H1 (cell line): Measurements from ENCODE around the gene SIGLEC15. TPM values are rescaled to one million over a fixed set of nuclear protein-coding genes. Genes with fewer than 3 reads are reported as not detected.

Experiments
- CTCF ChIA-PET: fragments of 300-600 bp; sonication (Branson Sonifier 250); formaldehyde crosslinking; loops from one replicate; lab custom pipeline; 2021; ENCODE audit not compliant: partially characterized antibody; lab: Charles Lee
- POLR2A ChIA-PET: fragments of 300-600 bp; sonication (Branson Sonifier 250); formaldehyde crosslinking; loops from one replicate; lab custom pipeline; 2021; ENCODE audit warnings: inconsistent platforms; ENCODE audit not compliant: partially characterized antibody; lab: Charles Lee
- DNase-seq, 2 experiments: peaks; one replicate each; pipeline versions ENCODE4 v3.0.0 to v3.0.0-alpha.2; 2010 to 2022; ENCODE audit warnings: low spot score in 2 of 2, low read depth in 1 of 2, mixed read lengths in 1 of 2
- FAIRE-seq: peaks from 2 replicates; lab custom pipeline; 2011; peaks lifted over from hg19 to GRCh38; lab: Jason Lieb, UNC
- H2AFZ ChIP-seq: 2 replicates; pipeline ENCODE4 v1.8.1; 2012; ENCODE audit warnings: low read length, inconsistent platforms
- H2AK5ac ChIP-seq: 2 replicates; pipeline ENCODE4 v1.6.1; 2013; ENCODE audit warnings: low read depth, low read length
- H2BK120ac ChIP-seq: replicated peaks from 2 replicates; pipeline ENCODE3; 2013; ENCODE audit warnings: low read depth, low read length, inconsistent platforms
- H2BK12ac ChIP-seq: 2 replicates; pipeline ENCODE4 v1.6.1; 2013; ENCODE audit warnings: low read depth, low read length
- H2BK15ac ChIP-seq: 2 replicates; pipeline ENCODE4 v1.6.1; 2013; ENCODE audit warnings: low read length
- H2BK20ac ChIP-seq: 2 replicates; pipeline ENCODE4 v1.6.1; 2013; ENCODE audit warnings: low read length
- H2BK5ac ChIP-seq: 2 replicates; pipeline ENCODE4 v1.6.1; 2013; ENCODE audit warnings: low read depth, low read length
- H3K14ac ChIP-seq: 2 replicates; pipeline ENCODE4 v1.6.1; 2013; ENCODE audit warnings: inconsistent platforms; ENCODE audit not compliant: insufficient read length
- H3K18ac ChIP-seq: 2 replicates; pipeline ENCODE4 v1.6.1; 2013; ENCODE audit warnings: low read length; ENCODE audit errors: extremely low read depth
- H3K23ac ChIP-seq: 2 replicates; pipeline ENCODE4 v1.6.1; 2013; ENCODE audit warnings: inconsistent platforms; ENCODE audit not compliant: insufficient read length
- H3K23me2 ChIP-seq: 2 replicates; pipeline ENCODE4 v1.6.1; 2013; ENCODE audit warnings: low read depth, low read length
- H3K27ac ChIP-seq: 2 replicates; pipeline ENCODE4 v1.6.1; 2011; ENCODE audit warnings: low read depth, low read length, inconsistent platforms
- H3K27me3 ChIP-seq, 4 experiments: replicated peaks in 1 of 4; 1 replicate in 1 of 4; 2 replicates in 3 of 4; pipeline versions ENCODE4 v1.6.1 to v1.8.1; 2011 to 2013; ENCODE audit warnings: low read length in 3 of 4, mild to moderate bottlenecking in 3 of 4, inconsistent platforms in 2 of 4, mixed read lengths in 2 of 4, moderate library complexity in 1 of 4; ENCODE audit not compliant: control insufficient read depth in 3 of 4, insufficient read depth in 3 of 4; ENCODE audit errors: extremely low read depth in 1 of 4
- H3K36me3 ChIP-seq, 4 experiments: 2 replicates each; pipeline versions ENCODE4 v1.6.1 to v1.8.1; 2011 to 2013; ENCODE audit warnings: mild to moderate bottlenecking in 4 of 4, low read length in 3 of 4, moderate library complexity in 2 of 4, control low read depth in 1 of 4, inconsistent platforms in 1 of 4; ENCODE audit not compliant: insufficient read depth in 4 of 4, control insufficient read depth in 2 of 4
- H3K4ac ChIP-seq: replicated peaks from 2 replicates; pipeline ENCODE3; 2013; ENCODE audit warnings: low read length, low read depth, mixed read lengths, inconsistent platforms; ENCODE audit not compliant: insufficient read length
- H3K4me1 ChIP-seq, 4 experiments: replicated peaks in 1 of 4; 1 replicate in 1 of 4; 2 replicates in 3 of 4; pipeline versions ENCODE4 v1.6.1 to v1.8.1; 2011 to 2013; ENCODE audit warnings: low read length in 3 of 4, inconsistent platforms in 2 of 4, mixed read lengths in 1 of 4; ENCODE audit not compliant: insufficient read depth in 4 of 4, control insufficient read depth in 3 of 4
- H3K4me2 ChIP-seq, 2 experiments: 2 replicates each; pipeline versions ENCODE4 v1.6.1 to v1.8.1; 2011 to 2013; ENCODE audit warnings: low read depth in 2 of 2, low read length in 2 of 2, control low read depth in 1 of 2, inconsistent platforms in 1 of 2, mild to moderate bottlenecking in 1 of 2; ENCODE audit not compliant: insufficient read depth in 1 of 2
- H3K4me3 ChIP-seq, 4 experiments: fragments of 200-600, 300-600 bp in 1 of 4; sonication (generic), shearing (Covaris generic), sonication (Bioruptor Twin) in 1 of 4; 2 replicates each; pipeline versions ENCODE4 v1.5.1 to v1.8.1; 2011 to 2016; ENCODE audit warnings: low read length in 4 of 4, low read depth in 3 of 4, control low read depth in 2 of 4, inconsistent platforms in 2 of 4, mild to moderate bottlenecking in 2 of 4, mixed read lengths in 1 of 4, moderate library complexity in 1 of 4; ENCODE audit not compliant: insufficient read depth in 2 of 4; ENCODE audit errors: extremely low read depth in 1 of 4
- H3K56ac ChIP-seq: replicated peaks from 2 replicates; pipeline ENCODE3; 2013; ENCODE audit warnings: low read depth, mild to moderate bottlenecking, mixed read lengths, low read length, inconsistent platforms; ENCODE audit not compliant: insufficient read length
- H3K79me1 ChIP-seq: 2 replicates; pipeline ENCODE4 v1.6.1; 2013; ENCODE audit warnings: low read depth, low read length, control low read depth
- H3K79me2 ChIP-seq, 2 experiments: 2 replicates each; pipeline versions ENCODE4 v1.6.1 to v1.8.1; 2012 to 2013; ENCODE audit warnings: low read length in 2 of 2, mild to moderate bottlenecking in 2 of 2, inconsistent platforms in 1 of 2; ENCODE audit not compliant: insufficient read depth in 2 of 2, control insufficient read depth in 1 of 2
- H3K9ac ChIP-seq, 4 experiments: replicated peaks in 1 of 4; 1 replicate in 1 of 4; 2 replicates in 3 of 4; pipeline versions ENCODE4 v1.6.1 to v1.8.1; 2011 to 2013; ENCODE audit warnings: low read depth in 3 of 4, low read length in 3 of 4, control low read depth in 2 of 4, mild to moderate bottlenecking in 2 of 4, moderate library complexity in 2 of 4, inconsistent platforms in 1 of 4; ENCODE audit errors: extremely low read depth in 1 of 4
- H3K9me3 ChIP-seq, 2 experiments: 2 replicates each; pipeline versions ENCODE4 v1.6.1 to v1.8.1; 2012 to 2013; ENCODE audit warnings: mild to moderate bottlenecking in 2 of 2, moderate library complexity in 2 of 2, control low read depth in 1 of 2, inconsistent platforms in 1 of 2, low read depth in 1 of 2, low read length in 1 of 2, mixed read lengths in 1 of 2; ENCODE audit not compliant: insufficient read depth in 2 of 2
- H4K20me1 ChIP-seq, 2 experiments: replicated peaks in 1 of 2; 2 replicates each; pipeline versions ENCODE3 to v1.8.1; 2011 to 2013; ENCODE audit warnings: inconsistent platforms in 2 of 2, low read length in 2 of 2, mild to moderate bottlenecking in 1 of 2; ENCODE audit not compliant: insufficient read depth in 2 of 2, control insufficient read depth in 1 of 2
- H4K5ac ChIP-seq: 2 replicates; pipeline ENCODE4 v1.6.1; 2013; ENCODE audit warnings: low read length, low read depth, mixed read lengths, inconsistent platforms; ENCODE audit not compliant: insufficient read length
- H4K8ac ChIP-seq: 2 replicates; pipeline ENCODE4 v1.8.0; 2013; ENCODE audit warnings: mild to moderate bottlenecking, moderate library complexity, low read length, inconsistent platforms; ENCODE audit not compliant: insufficient read depth; ENCODE audit errors: extremely low read depth
- H4K91ac ChIP-seq: replicated peaks from 2 replicates; pipeline ENCODE3; 2013; ENCODE audit warnings: low read length, mixed read lengths, inconsistent platforms; ENCODE audit not compliant: insufficient read length
- JUN ChIP-seq: IDR thresholded peaks from 2 replicates; pipeline ENCODE4 v1.6.1; 2011; ENCODE audit warnings: low read depth, mild to moderate bottlenecking, improper control_type of control experiment, low read length
- KDM4A ChIP-seq: IDR thresholded peaks from one replicate; pipeline ENCODE4 v1.7.1; 2012; ENCODE audit warnings: low read depth, mild to moderate bottlenecking, moderate library complexity, low read length, inconsistent platforms; ENCODE audit not compliant: severe bottlenecking
- MAX ChIP-seq: IDR thresholded peaks from 2 replicates; pipeline ENCODE4 v1.6.1; 2012; ENCODE audit warnings: inconsistent platforms
- POLR2AphosphoS5 ChIP-seq: IDR thresholded peaks from 2 replicates; pipeline ENCODE4 v1.6.1; 2011; ENCODE audit warnings: low read depth, low read length
- POU5F1 ChIP-seq: IDR thresholded peaks from 2 replicates; pipeline ENCODE4 v1.6.1; 2011; ENCODE audit warnings: low read depth, mild to moderate bottlenecking, low read length, moderate library complexity
- SP1 ChIP-seq: IDR thresholded peaks from 2 replicates; pipeline ENCODE4 v1.6.1; 2011; ENCODE audit warnings: low read depth, low read length
- TAF7 ChIP-seq: optimal IDR thresholded peaks from 2 replicates; pipeline ENCODE3; 2011; ENCODE audit warnings: low read depth, mild to moderate bottlenecking, inconsistent platforms, low read length, moderate library complexity, borderline replicate concordance
- USF2 ChIP-seq: IDR thresholded peaks from 2 replicates; pipeline ENCODE4 v1.6.1; 2011; ENCODE audit warnings: low read length, improper control_type of control experiment
- ZNF274 ChIP-seq: IDR thresholded peaks from 2 replicates; pipeline ENCODE4 v1.7.0; 2012; ENCODE audit warnings: low read length, borderline replicate concordance; ENCODE audit errors: extremely low read depth
- WGBS, 2 experiments: shearing (Covaris generic) in 1 of 2; methylation state at CpG; one replicate each; pipeline versions ENCODE4 v1.1.6 to v1.1.7; 2013 to 2015; ENCODE audit warnings: low lambda C conversion rate in 2 of 2, mixed read lengths in 2 of 2, inconsistent platforms in 1 of 2, low coverage in 1 of 2, missing lambda C conversion rate in 1 of 2; ENCODE audit not compliant: insufficient replicate concordance in 2 of 2, insufficient coverage in 1 of 2, insufficient read length in 1 of 2; ENCODE audit errors: extremely low coverage in 1 of 2, missing lambda C conversion rate in 1 of 2; 5-methylcytosine and 5-hydroxymethylcytosine counted together
- polyA plus RNA-seq, 7 experiments: library from polyadenylated mRNA; depleted of rRNA in 3 of 7; stranded (reverse) in 5 of 7; unstranded in 2 of 7; fragments of >200 nt in 5 of 7; fragments of 200-250 nt in 2 of 7; gene quantifications; 1 replicate in 5 of 7; 2 replicates in 1 of 7; 4 replicates in 1 of 7; pipeline versions ENCODE4 v1.2.1 to v1.2.3, GENCODE V29; 2011 to 2013; ENCODE audit warnings: missing spikeins in 2 of 7, mixed read lengths in 2 of 7
- total RNA-seq: library from RNA; stranded (reverse); fragmentation: NEBNext Ultra II Directional; extraction: Animal tissue kit (Norgen Biotek cat#: 25700); gene quantifications from 2 replicates; pipeline ENCODE4 v1.2.1, GENCODE V29; 2021

SIGLEC15 gene
- total and polyA plus RNA-seq, 2 of the 8 experiments (the other 6 are each of a cell fraction or from before 2014, with no cell fraction given), result 0.20 to 0.37 TPM

GRCh38 chr18:45787346-45787745 lies 38.1 kb upstream of the SIGLEC15 start:
- Histone ChIP-seq H3K4me3 (no peak overlapping the region), H3K23me2 (no peaks in the 10 kb centered on the region), H3K36me3 (no peaks in the 10 kb centered on the region), H2BK12ac (no peak overlapping the region), H3K9ac (no peak overlapping the region), H4K91ac (no peak overlapping the region), H3K4ac (no peak overlapping the region), H3K14ac (no peak overlapping the region), H2BK120ac (no peak overlapping the region), H3K79me1 (no peaks in the 10 kb centered on the region), H2AK5ac (no peak overlapping the region), H2BK15ac (no peak overlapping the region), H3K27me3 (no peaks in the 10 kb centered on the region), H3K4me2 (no peak overlapping the region), H4K20me1 (no peaks in the 10 kb centered on the region), H3K4me1 (peaks cover 0 to 11% (median 6%) of the 10 kb centered on the region in 4 experiments; a peak in 4 of 7 replicates), H3K9me3 (no peaks in the 10 kb centered on the region), H3K18ac (no peak overlapping the region), H2AFZ (no peak overlapping the region), H2BK20ac (no peak overlapping the region), H4K5ac (no peak overlapping the region), H3K79me2 (no peaks in the 10 kb centered on the region), H2BK5ac (no peak overlapping the region), H3K56ac (no peak overlapping the region), H4K8ac (no peak overlapping the region), H3K23ac (no peak overlapping the region), H3K27ac (no peak overlapping the region)
- FAIRE-seq (no peak), DNase-seq (no peak)
- TF ChIP-seq ZNF274 (no peak), SP1 (no peak), KDM4A (no peak), POLR2AphosphoS5 (no peak), MAX (no peak), JUN (no peak), POU5F1 (no peak), TAF7 (no peak), USF2 (no peak)
- ChIA-PET CTCF (interaction anchor here (0.7 to 3.7 kb wide), 15 partner anchors 8 to 92 kb away, joined by 3 to 26 read pairs (median 4); no protein-coding TSS in a partner anchor), POLR2A (interaction anchor here (1.0 to 1.4 kb wide), 2 partner anchors 11 to 20 kb away, joined by 3 to 4 read pairs; no protein-coding TSS in a partner anchor)
- WGBS, 2 experiments, result 80% methylated on average over 1 of the region's 1 CpG; no CpG with 5 or more reads in 1 of the 2 experiments
